ENCODE data around the gene RALA. TPM values are rescaled to one million over a fixed set of nuclear protein-coding genes. Genes with fewer than 3 reads are reported as not detected.

The RALA gene
- polyA plus RNA-seq, 1 donor (not counting 4 experiments of a cell fraction or from before 2014, with no cell fraction given): 64.6 TPM

DNA sequence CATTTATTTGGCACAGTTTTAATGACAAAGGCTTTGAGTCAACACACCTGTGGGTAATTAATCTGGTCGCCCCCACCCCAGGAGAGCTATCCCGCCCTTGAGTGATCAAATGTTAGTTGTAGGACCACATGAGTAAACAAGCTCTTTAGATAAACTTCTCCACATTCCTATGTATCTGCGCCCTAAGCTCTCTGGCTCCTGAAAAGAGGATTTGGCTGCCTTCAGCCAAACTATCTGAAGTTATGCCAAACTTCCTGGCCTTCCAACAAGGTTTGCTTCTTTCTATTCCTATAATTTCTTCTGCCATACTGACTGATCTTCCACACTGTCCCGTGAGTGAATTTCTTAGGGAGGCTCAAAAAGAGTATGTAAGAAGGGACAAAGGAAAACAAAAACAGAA lies 134.2 kb downstream of the RALA start:
- Histone ChIP-seq H3K4me1 (ENCODE audit: control insufficient read depth, extremely low read depth, insufficient read depth, low read length) (peaks cover 18% of the 10 kb centered on the region), H2AFZ (ENCODE audit: control insufficient read depth, low read length) (no peak overlapping the region), H3K36me3 (ENCODE audit: control insufficient read depth in 2 of 2, extremely low read depth in 1 of 2, insufficient read depth in 2 of 2, low read length in 2 of 2) (no peaks in the 10 kb centered on the region), H3K27ac (ENCODE audit: control insufficient read depth, insufficient read depth, low read length) (no peak overlapping the region), H4K20me1 (ENCODE audit: control insufficient read depth, extremely low read depth, insufficient read depth, low read length) (no peaks in the 10 kb centered on the region), H3K79me2 (ENCODE audit: control insufficient read depth, insufficient read depth, low read length) (no peaks in the 10 kb centered on the region), H3K9me3 (ENCODE audit: control insufficient read depth, low read depth, low read length) (no peaks in the 10 kb centered on the region), H3K4me3 (ENCODE audit: control insufficient read depth in 2 of 3, extremely low read depth in 1 of 3, insufficient read depth in 2 of 3, low read depth in 1 of 3, low read length in 3 of 3) (no peak overlapping the region), H3K9ac (ENCODE audit: control insufficient read depth, extremely low read depth, insufficient read depth, low read length) (no peak overlapping the region), H3K9me1 (ENCODE audit: control insufficient read depth, extremely low read depth, insufficient read depth, low read length) (no peaks in the 10 kb centered on the region), H3K27me3 (ENCODE audit: control insufficient read depth, extremely low read depth, insufficient read depth, low read length) (no peaks in the 10 kb centered on the region), H3K4me2 (ENCODE audit: control insufficient read depth, extremely low read depth, insufficient read depth, low read depth, low read length) (no peak overlapping the region)
- dilution Hi-C loops (cut with MboI; ENCODE audit: extremely low pct_ligation_motif_present, low sequenced_read_pairs): no loop called here
- TF ChIP-seq EZH2 (IDR thresholded peaks at IDR 0.05; ENCODE audit: low read length): no peak
- no peak for TF ChIP-seq CTCF (optimal IDR thresholded peaks at IDR 0.05 in 1 of 3, IDR thresholded peaks at IDR 0.05 in 1 of 3, conservative IDR thresholded peaks at IDR 0.05 in 1 of 3; ENCODE audit: extremely low read depth in 1 of 3, insufficient read depth in 2 of 3, low read length in 3 of 3)
- FAIRE-seq: no peak
- no peak for DNase-seq (ENCODE audit: low read depth, low spot score)

Other genes with a start within 250 kb of the RALA start
- 21.7 to 43.7 TPM (median 23.0 TPM) in 3 replicates for gene YAE1, start 57.2 kb upstream of the RALA start, polyA plus RNA-seq